Gastrocnemius medialis (tissue), 4 donors: Measurements from ENCODE around the gene GNAT1.

Experiments
- CTCF ChIP-seq, 5 experiments: fragments of 450-650 bp in 3 of 5; fragments of 200-600 bp in 2 of 5; sonication (generic) in 2 of 5; IDR thresholded peaks in 4 of 5; conservative IDR thresholded peaks in 1 of 5; 1 replicate in 4 of 5; 2 replicates in 1 of 5; pipeline ENCODE4 v1.5.1; 2016 to 2019; ENCODE audit warnings: antibody characterized with exemption in 5 of 5, mild to moderate bottlenecking in 3 of 5, moderate library complexity in 3 of 5
- POLR2A ChIP-seq, 2 donors: fragments of 450-650 bp; IDR thresholded peaks; one replicate each; pipeline ENCODE4 v1.6.1; 2017; ENCODE audit warnings: antibody characterized with exemption in 2 of 2, mild to moderate bottlenecking in 2 of 2, moderate library complexity in 2 of 2

- no peak for TF ChIP-seq CTCF (IDR thresholded peaks at IDR 0.05 in 4 of 5, conservative IDR thresholded peaks at IDR 0.05 in 1 of 5)
- TF ChIP-seq POLR2A (IDR thresholded peaks at IDR 0.05), result no peak
These were observed 6.2 kb upstream of the GNAT1 start for GRCh38 chr3:50185230-50185629.
